GM12878 (cell line): Measurements from ENCODE around the gene CSMD2. TPM values are rescaled to one million over a fixed set of nuclear protein-coding genes. Genes with fewer than 3 reads are reported as not detected.

Experiments
- ATAC-seq: fragments of 200-7000 bp; cut with Tn5 transposase; 3 replicates; pipeline ENCODE4 v1.9.1; 2020; ENCODE audit warnings: mild to moderate bottlenecking, moderate library complexity
- BruUV-seq: library from RNA; stranded (reverse); fragments of 400-500 nt; replicated peaks from 2 replicates; lab custom pipeline; 2021; lab: Mats Ljungman, UMichigan
- CTCF ChIA-PET: fragments of 300-600 bp; sonication (Branson Sonifier 250); formaldehyde crosslinking; extraction: SDS; loops from one replicate; lab custom pipeline; 2021; ENCODE audit warnings: inconsistent platforms; lab: Yijun Ruan, JAX
- POLR2A ChIA-PET: fragments of 350-600 bp; formaldehyde crosslinking; extraction: SDS; loops from one replicate; lab custom pipeline; 2021; ENCODE audit warnings: inconsistent platforms; lab: Charles Lee
- RAD21 ChIA-PET: fragments of 300-600 bp; sonication (Branson Sonifier 250); formaldehyde crosslinking; loops from one replicate; lab custom pipeline; 2023; ENCODE audit warnings: antibody characterized with exemption; ENCODE audit not compliant: unreplicated experiment; lab: Charles Lee
- SMC1A ChIA-PET: fragments of 300-600 bp; sonication (Branson Sonifier 250); formaldehyde crosslinking; loops from one replicate; lab custom pipeline; 2023; ENCODE audit not compliant: unreplicated experiment, uncharacterized antibody; lab: Charles Lee
- DNase-seq: peaks from one replicate; pipeline ENCODE4 v3.0.0-alpha.2; 2011; ENCODE audit warnings: low read depth, low spot score
- FAIRE-seq: peaks from 3 replicates; lab custom pipeline; 2011; peaks lifted over from hg19 to GRCh38; lab: Jason Lieb, UNC
- H2AFZ ChIP-seq: 2 replicates; pipeline ENCODE4 v1.6.0; 2011; ENCODE audit warnings: low read depth, low read length, control low read depth; ENCODE audit not compliant: control insufficient read depth
- H3K27ac ChIP-seq: 2 replicates; pipeline ENCODE4 v1.5.1; 2011; ENCODE audit warnings: control low read depth; ENCODE audit not compliant: control insufficient read depth, insufficient read depth
- H3K27me3 ChIP-seq, 2 experiments: replicated peaks in 1 of 2; 2 replicates each; pipeline versions ENCODE4 v1.6.0 to v1.6.1; 2011; ENCODE audit warnings: low read length in 1 of 2; ENCODE audit not compliant: control insufficient read depth in 2 of 2, insufficient read depth in 2 of 2
- H3K36me3 ChIP-seq, 2 experiments: 2 replicates each; pipeline ENCODE4 v1.5.1; 2011; ENCODE audit warnings: low read length in 1 of 2; ENCODE audit not compliant: control insufficient read depth in 2 of 2, insufficient read depth in 2 of 2
- H3K4me1 ChIP-seq: 2 replicates; pipeline ENCODE4 v1.6.1; 2011; ENCODE audit warnings: mild to moderate bottlenecking, low read length, moderate library complexity, mixed read lengths; ENCODE audit not compliant: control insufficient read depth, insufficient read depth
- H3K4me2 ChIP-seq: 2 replicates; pipeline ENCODE4 v1.6.0; 2011; ENCODE audit warnings: control low read depth; ENCODE audit not compliant: control insufficient read depth, insufficient read depth
- H3K4me3 ChIP-seq: fragments of 200-600 bp; sonication (generic); 2 replicates; pipeline ENCODE4 v1.5.1; 2016
- H3K79me2 ChIP-seq: 2 replicates; pipeline ENCODE4 v1.6.0; 2011; ENCODE audit warnings: low read length; ENCODE audit not compliant: control insufficient read depth, insufficient read depth
- H3K9ac ChIP-seq: 2 replicates; pipeline ENCODE4 v1.8.0; 2011; ENCODE audit warnings: low read length, control low read depth, mixed read lengths; ENCODE audit not compliant: control insufficient read depth, insufficient read depth
- H3K9me3 ChIP-seq: replicated peaks from 3 replicates; pipeline ENCODE4 v1.5.1; 2011; ENCODE audit warnings: mild to moderate bottlenecking, low read length; ENCODE audit not compliant: control insufficient read depth, insufficient read depth
- H4K20me1 ChIP-seq: 2 replicates; pipeline ENCODE4 v1.6.0; 2011; ENCODE audit not compliant: control insufficient read depth, insufficient read depth
- ATF7 ChIP-seq: fragments of 450-650 bp; IDR thresholded peaks from 2 replicates; pipeline ENCODE4 v1.6.1; 2016; ENCODE audit warnings: low read depth, mild to moderate bottlenecking
- CHD1 ChIP-seq: IDR thresholded peaks from 2 replicates; pipeline ENCODE4 v1.6.1; 2012; ENCODE audit warnings: low read depth, low read length, improper control_type of control experiment
- CREB1 ChIP-seq: IDR thresholded peaks from 2 replicates; pipeline ENCODE4 v1.6.1; 2012; ENCODE audit warnings: low read depth, mild to moderate bottlenecking, inconsistent platforms
- ETV6 ChIP-seq, 2 experiments: fragments of 450-650 bp in 1 of 2; IDR thresholded peaks in 1 of 2; conservative IDR thresholded peaks in 1 of 2; 2 replicates each; pipeline ENCODE4 v1.6.1; 2014; ENCODE audit warnings: antibody characterized with exemption in 1 of 2, borderline replicate concordance in 1 of 2, low read depth in 1 of 2, mild to moderate bottlenecking in 1 of 2, moderate library complexity in 1 of 2
- GATAD2B ChIP-seq: fragments of 450-650 bp; conservative IDR thresholded peaks from 2 replicates; pipeline ENCODE4 v1.6.1; 2017; ENCODE audit warnings: low read depth, mild to moderate bottlenecking, moderate library complexity
- HCFC1 ChIP-seq: fragments of 150-350 bp; IDR thresholded peaks from 2 replicates; pipeline ENCODE4 v1.6.1; 2014; ENCODE audit warnings: low read length
- JUND ChIP-seq: IDR thresholded peaks from 2 replicates; pipeline ENCODE4 v1.6.1; 2012; ENCODE audit warnings: low read depth, mild to moderate bottlenecking, low read length, improper control_type of control experiment, moderate library complexity
- MAX ChIP-seq: IDR thresholded peaks from 2 replicates; pipeline ENCODE4 v1.6.1; 2012; ENCODE audit warnings: low read depth, low read length, improper control_type of control experiment
- MEF2B ChIP-seq: fragments of 450-650 bp; IDR thresholded peaks from 2 replicates; pipeline ENCODE4 v1.6.1; 2018; ENCODE audit warnings: mild to moderate bottlenecking, moderate library complexity; ENCODE audit not compliant: partially characterized antibody, poor library complexity, severe bottlenecking
- MXI1 ChIP-seq: fragments of 150-350 bp; IDR thresholded peaks from 2 replicates; pipeline ENCODE4 v1.6.1; 2011; ENCODE audit warnings: low read depth, mild to moderate bottlenecking, inconsistent platforms, low read length, improper control_type of control experiment
- NBN ChIP-seq: fragments of 450-650 bp; IDR thresholded peaks from 2 replicates; pipeline ENCODE4 v1.6.1; 2016
- NFYB ChIP-seq: IDR thresholded peaks from 2 replicates; pipeline ENCODE4 v1.6.1; 2011; ENCODE audit warnings: low read depth, mild to moderate bottlenecking, low read length, improper control_type of control experiment, moderate library complexity; ENCODE audit not compliant: insufficient read depth
- PAX8 ChIP-seq: fragments of 450-650 bp; IDR thresholded peaks from 2 replicates; pipeline ENCODE4 v1.6.1; 2017; ENCODE audit warnings: mild to moderate bottlenecking, moderate library complexity
- POU2F2 ChIP-seq: IDR thresholded peaks from 3 replicates; pipeline ENCODE4 v1.6.1; 2011; ENCODE audit warnings: low read depth, mild to moderate bottlenecking, low read length, borderline replicate concordance
- RELA ChIP-seq: fragments of 450-650 bp; IDR thresholded peaks from 2 replicates; pipeline ENCODE4 v1.8.0; 2014; ENCODE audit warnings: borderline replicate concordance; ENCODE audit not compliant: partially characterized antibody
- SRF ChIP-seq, 2 experiments: IDR thresholded peaks; 2 replicates each; pipeline ENCODE4 v1.6.1; 2011; ENCODE audit warnings: low read depth in 2 of 2, low read length in 2 of 2, mild to moderate bottlenecking in 1 of 2, moderate library complexity in 1 of 2
- STAT3 ChIP-seq: IDR thresholded peaks from 2 replicates; pipeline ENCODE4 v1.6.1; 2011; ENCODE audit warnings: low read depth, low read length, improper control_type of control experiment
- TCF3 ChIP-seq: IDR thresholded peaks from 2 replicates; pipeline ENCODE4 v1.6.1; 2012; ENCODE audit warnings: low read depth, mild to moderate bottlenecking, low read length, borderline replicate concordance; ENCODE audit not compliant: insufficient read depth
- WRNIP1 ChIP-seq: IDR thresholded peaks from 2 replicates; pipeline ENCODE4 v1.6.1; 2011; ENCODE audit warnings: low read depth, low read length, improper control_type of control experiment, borderline replicate concordance
- ZBED1 ChIP-seq: IDR thresholded peaks from 2 replicates; pipeline ENCODE4 v1.6.1; 2016; ENCODE audit warnings: borderline replicate concordance
- WGBS: methylation state at CpG from one replicate; pipeline ENCODE4 v1.1.6; 2016; ENCODE audit warnings: low lambda C conversion rate; ENCODE audit not compliant: insufficient replicate concordance, insufficient coverage; ENCODE audit errors: missing lambda C conversion rate; 5-methylcytosine and 5-hydroxymethylcytosine counted together
- in situ Hi-C: fragments of 300-500 bp; cut with MboI; formaldehyde crosslinking; loops from 9 replicates; pipeline ENCODE4 v1.14.3; 2018; ENCODE audit warnings: mixed read lengths
- intact Hi-C: fragments of 100-400 bp; cut with micrococcal nuclease; formaldehyde crosslinking; loops from one replicate; pipeline ENCODE4 v1.14.2; 2022; ENCODE audit not compliant: unreplicated experiment
- polyA plus RNA-seq, 11 experiments: library from polyadenylated mRNA; depleted of rRNA in 4 of 11; unstranded in 6 of 11; stranded (reverse) in 5 of 11; fragments of >200 nt; fragmentation: Nextera tagmentation in 4 of 11; fragmentation: Illumina TruSeq in 1 of 11; extraction: Ambion mirVana in 4 of 11; extraction: Trizol in 1 of 11; gene quantifications; 1 replicate in 1 of 11; 2 replicates in 10 of 11; pipeline versions ENCODE4 v1.2.1 to v1.2.3, GENCODE V29; 2011 to 2016; ENCODE audit warnings: inconsistent platforms in 2 of 11, missing spikeins in 2 of 11, low read depth in 1 of 11
- total RNA-seq, 4 experiments: library from RNA; depleted of rRNA in 3 of 4; stranded (reverse); fragments of >200 nt in 3 of 4; fragmentation: Illumina TruSeq in 1 of 4; extraction: Trizol in 1 of 4; gene quantifications; 2 replicates each; pipeline versions ENCODE4 v1.2.1 to v1.2.3, GENCODE V29; 2013 to 2021

CSMD2 gene
- total and polyA plus RNA-seq, 10 of the 15 experiments (the other 5 are each of a cell fraction or from before 2014, with no cell fraction given): under 0.01 TPM; not detected in 9

- ChIA-PET POLR2A (no interaction called here), CTCF (no interaction called here)
These were observed 246.7 kb downstream of the CSMD2 start for GRCh38 chr1:33918368-33918767.

More at GRCh38 chr1:33918368-33918767, 246.7 kb downstream of the CSMD2 start:
- Histone ChIP-seq H3K36me3 (no peaks in the 10 kb centered on the region), H4K20me1 (no peaks in the 10 kb centered on the region), H3K4me1 (no peaks in the 10 kb centered on the region), H3K4me3 (no peak overlapping the region), H3K4me2 (no peak overlapping the region), H3K9me3 (no peaks in the 10 kb centered on the region), H2AFZ (no peak overlapping the region), H3K27ac (no peak overlapping the region), H3K27me3 (no peaks in the 10 kb centered on the region; a peak in 1 of 4 replicates), H3K79me2 (no peaks in the 10 kb centered on the region), H3K9ac (no peak overlapping the region)
- ChIA-PET SMC1A (no interaction called here), RAD21 (no interaction called here)
- TF ChIP-seq PAX8: no peak
- TF ChIP-seq NBN: no peak
- no peak for TF ChIP-seq SRF (IDR thresholded peaks at IDR 0.05; ENCODE audit: low read depth in 2 of 2, low read length in 2 of 2)
- no peak for TF ChIP-seq JUND
- no peak for TF ChIP-seq ATF7
- TF ChIP-seq CREB1: no peak
- no peak for TF ChIP-seq GATAD2B
- TF ChIP-seq MXI1: no peak
- no peak for TF ChIP-seq TCF3
- TF ChIP-seq CHD1: no peak
- TF ChIP-seq ZBED1: no peak
- TF ChIP-seq ETV6 (conservative IDR thresholded peaks at IDR 0.05 in 1 of 2, IDR thresholded peaks at IDR 0.05 in 1 of 2; ENCODE audit: borderline replicate concordance in 1 of 2, low read depth in 1 of 2): no peak
- TF ChIP-seq HCFC1: no peak
- TF ChIP-seq NFYB: no peak
- no peak for TF ChIP-seq RELA
- no peak for TF ChIP-seq STAT3
- TF ChIP-seq MAX: no peak
- TF ChIP-seq WRNIP1: no peak
- TF ChIP-seq POU2F2: no peak
- no peak for TF ChIP-seq MEF2B
- no peak for FAIRE-seq
- ATAC-seq: no peak
- no peak for DNase-seq
- no TSS peak for BruUV-seq
- WGBS: 7% methylated on average over 1 of the region's 1 CpG
- intact Hi-C loops (no loop called here), in situ Hi-C loops (no loop called here)
